Gastrocnemius medialis (tissue), 4 donors: Measurements from ENCODE around the gene THRSP.

ENCODE experiments used
- POLR2A ChIP-seq, 2 donors: fragments of 450-650 bp; IDR thresholded peaks; one replicate each; pipeline ENCODE4 v1.6.1; 2017; ENCODE audit warnings: antibody characterized with exemption in 2 of 2, mild to moderate bottlenecking in 2 of 2, moderate library complexity in 2 of 2
- TF ChIP-seq, protein P1 (sequence below), 5 experiments: fragments of 450-650 bp in 3 of 5; fragments of 200-600 bp in 2 of 5; sonication (generic) in 2 of 5; IDR thresholded peaks in 4 of 5; conservative IDR thresholded peaks in 1 of 5; 1 replicate in 4 of 5; 2 replicates in 1 of 5; pipeline ENCODE4 v1.5.1; 2016 to 2019; ENCODE audit warnings: antibody characterized with exemption in 5 of 5, mild to moderate bottlenecking in 3 of 5, moderate library complexity in 3 of 5

DNA sequence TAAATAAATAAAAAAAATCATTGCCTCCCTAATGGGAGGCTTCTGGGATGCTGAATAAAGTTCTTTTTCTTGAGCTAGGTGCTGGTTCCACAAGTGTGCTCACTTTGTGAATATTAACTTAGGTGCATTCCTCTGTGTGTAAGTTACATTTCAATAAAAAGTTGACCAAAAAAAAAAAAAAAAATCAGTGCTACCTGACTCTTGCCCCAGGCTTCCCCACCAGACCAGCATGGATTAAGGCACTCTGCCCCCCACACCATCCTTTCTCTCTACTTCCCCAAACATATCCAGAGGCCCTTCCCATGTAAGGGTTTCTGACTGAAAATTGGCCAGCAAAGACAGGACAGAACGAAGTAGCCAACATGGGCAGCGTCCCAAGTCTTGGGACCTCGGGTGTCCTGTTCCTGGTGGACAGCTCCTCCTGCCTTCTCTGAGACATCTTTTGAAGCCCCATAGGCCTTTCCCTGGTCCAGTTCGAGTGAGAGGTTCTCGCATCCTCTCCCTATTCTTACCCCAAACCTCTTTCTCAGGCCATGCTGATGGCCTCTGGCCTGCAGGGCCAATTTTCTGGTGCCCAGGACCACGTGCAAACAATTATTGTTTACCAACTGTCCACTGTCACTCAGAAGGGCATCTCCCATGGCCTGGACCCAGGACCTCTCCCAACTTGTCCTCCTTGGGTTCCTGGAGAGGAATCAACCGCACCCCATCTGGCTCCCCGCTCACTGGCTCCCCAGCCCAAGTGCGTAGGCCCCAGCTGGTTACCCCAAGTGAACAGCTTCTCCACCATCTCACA is 25.6 kb upstream of the THRSP start:
- no peak for TF ChIP-seq POLR2A (IDR thresholded peaks at IDR 0.05)
- TF ChIP-seq, protein P1, sequence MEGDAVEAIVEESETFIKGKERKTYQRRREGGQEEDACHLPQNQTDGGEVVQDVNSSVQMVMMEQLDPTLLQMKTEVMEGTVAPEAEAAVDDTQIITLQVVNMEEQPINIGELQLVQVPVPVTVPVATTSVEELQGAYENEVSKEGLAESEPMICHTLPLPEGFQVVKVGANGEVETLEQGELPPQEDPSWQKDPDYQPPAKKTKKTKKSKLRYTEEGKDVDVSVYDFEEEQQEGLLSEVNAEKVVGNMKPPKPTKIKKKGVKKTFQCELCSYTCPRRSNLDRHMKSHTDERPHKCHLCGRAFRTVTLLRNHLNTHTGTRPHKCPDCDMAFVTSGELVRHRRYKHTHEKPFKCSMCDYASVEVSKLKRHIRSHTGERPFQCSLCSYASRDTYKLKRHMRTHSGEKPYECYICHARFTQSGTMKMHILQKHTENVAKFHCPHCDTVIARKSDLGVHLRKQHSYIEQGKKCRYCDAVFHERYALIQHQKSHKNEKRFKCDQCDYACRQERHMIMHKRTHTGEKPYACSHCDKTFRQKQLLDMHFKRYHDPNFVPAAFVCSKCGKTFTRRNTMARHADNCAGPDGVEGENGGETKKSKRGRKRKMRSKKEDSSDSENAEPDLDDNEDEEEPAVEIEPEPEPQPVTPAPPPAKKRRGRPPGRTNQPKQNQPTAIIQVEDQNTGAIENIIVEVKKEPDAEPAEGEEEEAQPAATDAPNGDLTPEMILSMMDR (IDR thresholded peaks at IDR 0.05 in 4 of 5, conservative IDR thresholded peaks at IDR 0.05 in 1 of 5) = no peak
